ENCODE data around the gene FLYWCH2. TPM values are rescaled to one million over a fixed set of nuclear protein-coding genes. Genes with fewer than 3 reads are reported as not detected.

The FLYWCH2 gene
- total and polyA plus RNA-seq, 2 donors (not counting 3 experiments of a cell fraction or from before 2014, with no cell fraction given): 18.3 to 34.6 TPM

GRCh38 chr16:2900526-2901075 lies 17.6 kb downstream of the FLYWCH2 start:
- no peak overlapping the region for H3K9ac ChIP-seq (replicated peaks; ENCODE audit: extremely low read depth, insufficient read depth, low read length)
- dilution Hi-C loops (cut with MboI; ENCODE audit: extremely low pct_ligation_motif_present, low sequenced_read_pairs) (no loop called here), intact Hi-C loops (cut with micrococcal nuclease) (no loop called here)
- peaks cover 0 to 8% of the 10 kb centered on the region in 2 experiments for H3K36me3 ChIP-seq (ENCODE audit: control insufficient read depth in 2 of 2, extremely low read depth in 1 of 2, insufficient read depth in 2 of 2, low read length in 2 of 2)
- FAIRE-seq: no peak
- ChIA-PET CTCF (interaction anchor here (1.4 kb wide), 1 partner anchor 18 kb away, joined by 4 read pairs; the partner anchor contains the start of gene FLYWCH2), POLR2A (no interaction called here)
- no peak overlapping the region for H3K27ac ChIP-seq (ENCODE audit: insufficient read depth, low read depth, low read length)
- H3K9me1 ChIP-seq (replicated peaks; ENCODE audit: control insufficient read depth, extremely low read depth, insufficient read depth, low read length): no peaks in the 10 kb centered on the region
- H4K20me1 ChIP-seq (replicated peaks; ENCODE audit: control insufficient read depth, extremely low read depth, insufficient read depth, low read length): no peaks in the 10 kb centered on the region
- no peak for TF ChIP-seq FOS (IDR thresholded peaks at IDR 0.05; ENCODE audit: borderline replicate concordance, insufficient read depth, low read length)
- TF ChIP-seq JUN (IDR thresholded peaks at IDR 0.05; ENCODE audit: borderline replicate concordance, insufficient read depth, insufficient read length, low read depth): no peak
- no peak for TF ChIP-seq EZH2 (IDR thresholded peaks at IDR 0.05; ENCODE audit: borderline replicate concordance, low read depth, low read length, severe bottlenecking)
- TF ChIP-seq GATA2 (IDR thresholded peaks at IDR 0.05; ENCODE audit: insufficient read depth, insufficient read length, low read depth, low read length): no peak
- no peak for TF ChIP-seq MAX (IDR thresholded peaks at IDR 0.05; ENCODE audit: insufficient read depth, insufficient read length)
- no peak for TF ChIP-seq POLR2AphosphoS5 (IDR thresholded peaks at IDR 0.05; ENCODE audit: insufficient read depth, low read depth, low read length)
- no peak for TF ChIP-seq MYC (IDR thresholded peaks at IDR 0.05; ENCODE audit: low read depth, low read length)
- no peak for TF ChIP-seq POLR2A (IDR thresholded peaks at IDR 0.05; ENCODE audit: low read depth, low read length)
- no peak for TF ChIP-seq CTCF (IDR thresholded peaks at IDR 0.05; ENCODE audit: extremely low read depth in 1 of 2, insufficient read depth in 1 of 2, low read depth in 1 of 2, low read length in 2 of 2)
- no peak overlapping the region for H3K4me3 ChIP-seq (replicated peaks in 1 of 3; ENCODE audit: insufficient read depth in 1 of 3, low read depth in 1 of 3, low read length in 3 of 3)
- H3K27me3 ChIP-seq (ENCODE audit: control insufficient read depth in 2 of 2, insufficient read depth in 2 of 2, low read length in 2 of 2): no peaks in the 10 kb centered on the region
- no peaks in the 10 kb centered on the region for H3K79me2 ChIP-seq (ENCODE audit: control insufficient read depth, insufficient read depth, low read length)
- no peaks in the 10 kb centered on the region for H3K9me3 ChIP-seq (replicated peaks; ENCODE audit: control insufficient read depth, insufficient read depth, low read length)
- H2AFZ ChIP-seq (ENCODE audit: low read depth, low read length): no peak overlapping the region
- no peak for DNase-seq (ENCODE audit: low read depth, low spot score)
- H3K4me1 ChIP-seq (ENCODE audit: control insufficient read depth, extremely low read depth, insufficient read depth, low read length): peaks cover 9% of the 10 kb centered on the region
- no TSS peak for BruUV-seq (replicated peaks)
- no peak overlapping the region for H3K4me2 ChIP-seq (ENCODE audit: insufficient read depth, low read length)

Data from endothelial cell of umbilical vein (primary cell).